ENCODE data around the gene SLC28A2. TPM values are rescaled to one million over a fixed set of nuclear protein-coding genes. Genes with fewer than 3 reads are reported as not detected.

SLC28A2 gene
- polyA plus RNA-seq, 3 donors from 2014 or later, result not detected

DNA sequence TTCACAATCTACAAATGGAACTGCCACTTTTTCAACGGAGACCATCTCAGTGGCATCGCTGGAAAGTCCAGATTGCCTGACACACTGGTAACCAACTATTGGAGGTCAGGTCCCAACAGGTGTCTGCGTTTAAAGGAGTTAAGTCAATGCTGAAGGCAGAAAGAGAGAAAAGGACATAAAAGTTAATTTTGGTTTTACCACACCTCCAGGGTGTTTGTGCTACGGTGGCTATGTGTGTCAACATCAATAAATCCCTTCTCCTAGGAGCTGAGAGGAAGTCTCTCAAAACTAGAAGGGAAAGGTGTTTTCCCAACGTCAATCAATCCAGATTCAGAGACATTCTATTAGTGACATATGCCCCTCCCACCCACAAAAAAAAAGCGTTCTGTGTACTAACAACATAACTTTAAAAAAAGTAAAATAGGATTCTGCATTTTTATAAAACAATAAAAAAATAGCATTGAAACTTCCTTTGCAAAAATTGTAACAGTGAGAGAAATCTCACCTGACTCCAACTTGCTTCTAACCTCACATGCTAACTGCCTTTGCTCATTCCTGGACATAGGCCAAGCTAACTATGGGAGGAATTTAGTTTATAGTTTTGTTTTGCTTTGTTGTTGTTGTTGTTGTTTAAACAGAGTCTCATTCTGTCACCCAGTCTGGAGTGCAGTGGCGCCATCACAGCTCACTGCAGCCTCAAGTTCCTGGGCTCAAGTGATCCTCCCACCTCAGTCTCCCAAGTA is 67.6 kb downstream of the SLC28A2 start:
- H3K9me3 Mint-ChIP-seq, result no peaks in the 10 kb centered on the region
- peaks cover 3 to 6% of the 10 kb centered on the region in 2 donors for H3K4me1 Mint-ChIP-seq
- peaks cover 0 to 13% (median 2%) of the 10 kb centered on the region in 3 donors for H3K27me3 Mint-ChIP-seq (ENCODE audit: low read depth in 3 of 3)
- no peaks in the 10 kb centered on the region for H3K36me3 Mint-ChIP-seq
- H3K4me3 Mint-ChIP-seq, result no peak overlapping the region
- no peak for DNase-seq
- H3K27ac Mint-ChIP-seq, result no peak overlapping the region

DNA sequence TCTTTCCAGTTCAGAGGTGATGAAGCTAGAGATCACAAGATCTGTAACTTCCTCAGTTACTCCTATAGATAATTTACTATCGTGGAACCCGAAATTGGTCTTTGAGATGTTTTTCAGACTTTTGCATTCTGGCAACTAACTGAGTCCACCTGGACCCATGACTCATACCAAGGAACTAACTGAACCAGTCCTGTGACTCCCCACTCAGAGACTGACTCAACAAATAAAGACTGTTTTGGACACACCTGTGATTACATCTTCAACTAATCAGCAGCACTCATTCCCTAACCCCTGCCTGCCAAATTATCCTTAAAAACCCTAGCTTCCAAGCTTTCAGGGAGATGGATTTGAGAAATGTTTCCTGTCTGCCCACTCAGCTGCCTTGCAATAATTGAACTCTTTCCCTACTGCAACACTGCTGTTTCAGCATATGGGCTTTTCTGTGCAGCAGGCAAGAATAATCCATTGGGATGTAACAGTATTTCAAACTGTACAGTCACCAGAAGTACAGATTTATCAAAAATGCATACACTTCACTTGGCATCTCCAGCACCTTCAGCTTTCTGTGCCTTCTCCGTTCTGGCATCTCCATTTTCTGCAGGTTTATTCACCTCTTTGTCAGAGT is 68.7 kb downstream of the SLC28A2 start:
- Mint-ChIP-seq H3K9me3 (no peaks in the 10 kb centered on the region), H3K4me1 (no peaks in the 10 kb centered on the region), H3K27me3 (ENCODE audit: low read depth in 3 of 3) (peaks cover 0 to 13% (median 0%) of the 10 kb centered on the region in 3 donors), H3K27ac (no peak overlapping the region), H3K4me3 (no peak overlapping the region), H3K36me3 (no peaks in the 10 kb centered on the region)
- no peak for DNase-seq

DNA sequence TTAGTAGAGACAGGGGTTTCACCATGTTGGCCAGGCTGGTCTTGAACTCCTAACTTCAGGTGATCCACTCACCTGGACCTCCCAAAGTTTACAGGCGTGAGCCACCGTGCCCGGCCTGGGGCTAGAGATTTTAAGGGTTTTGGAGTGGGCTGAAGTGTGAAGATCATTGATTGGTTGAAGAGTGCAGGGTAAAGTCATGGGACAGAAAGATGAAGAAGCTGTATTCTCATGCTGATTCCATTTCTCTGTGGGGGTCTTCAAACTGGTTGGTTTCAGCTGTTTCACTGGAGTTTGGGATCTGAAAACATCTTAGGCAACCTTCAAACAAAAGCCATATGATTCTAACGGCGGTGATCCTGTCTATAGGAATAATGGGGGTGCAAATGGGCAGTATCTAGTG is 74.2 kb downstream of the SLC28A2 start:
- no peak for DNase-seq
- no peak overlapping the region for H3K27ac Mint-ChIP-seq
- no peaks in the 10 kb centered on the region for H3K9me3 Mint-ChIP-seq
- H3K27me3 Mint-ChIP-seq (ENCODE audit: low read depth in 3 of 3), result peaks cover 0 to 10% (median 8%) of the 10 kb centered on the region in 3 donors
- no peaks in the 10 kb centered on the region for H3K36me3 Mint-ChIP-seq
- no peaks in the 10 kb centered on the region for H3K4me1 Mint-ChIP-seq
- H3K4me3 Mint-ChIP-seq, result no peak overlapping the region

DNA sequence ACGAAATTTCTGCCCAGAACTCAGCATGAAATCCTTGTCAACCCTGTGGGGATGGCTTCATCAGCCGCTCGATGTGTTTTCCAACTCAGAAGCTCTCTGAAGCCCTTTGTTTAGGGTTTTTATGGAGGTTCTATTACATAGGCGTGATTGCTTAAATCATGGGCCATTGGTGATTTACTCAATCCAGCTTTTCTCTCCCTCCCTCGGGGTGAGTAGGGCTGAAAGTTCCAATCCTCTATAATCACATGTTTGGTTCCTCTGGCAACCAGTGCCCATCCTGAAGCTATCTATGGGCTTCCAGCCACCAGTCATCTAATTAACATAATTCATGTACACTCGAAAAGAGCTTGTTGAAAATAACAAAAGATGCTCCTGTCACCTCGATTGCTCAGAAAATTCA is 74.7 kb downstream of the SLC28A2 start:
- no peak for DNase-seq
- Mint-ChIP-seq H3K4me3 (no peak overlapping the region), H3K9me3 (no peaks in the 10 kb centered on the region), H3K4me1 (no peaks in the 10 kb centered on the region), H3K36me3 (no peaks in the 10 kb centered on the region), H3K27me3 (ENCODE audit: low read depth in 3 of 3) (peaks cover 0 to 10% (median 8%) of the 10 kb centered on the region in 3 donors), H3K27ac (no peak overlapping the region)

Other genes starting within 250 kb of the SLC28A2 start
- 1 to 10 TPM in 2 of 3 donors, under 1 TPM in 1; 0.84 to 6.1 (median 5.8) TPM for gene SORD, start 229.0 kb upstream of the SLC28A2 start, polyA plus RNA-seq
- not detected for gene DUOX2, start 138.1 kb upstream of the SLC28A2 start, polyA plus RNA-seq
- gene DUOXA2, start 137.9 kb upstream of the SLC28A2 start, polyA plus RNA-seq, result not detected
- gene DUOXA1, start 122.4 kb upstream of the SLC28A2 start, polyA plus RNA-seq, result not detected
- 1 to 10 TPM in 1 of 3 donors, under 1 TPM in 2; 0.32 to 3.4 (median 0.43) TPM for gene DUOX1, start 122.2 kb upstream of the SLC28A2 start, polyA plus RNA-seq
- gene SHF, start 64.3 kb upstream of the SLC28A2 start, polyA plus RNA-seq, result 1 to 10 TPM in 2 of 3 donors, under 1 TPM in 1; 0.76 to 2.0 (median 1.9) TPM
- gene GATM, start 126.3 kb downstream of the SLC28A2 start, polyA plus RNA-seq, result 1 to 10 TPM in 1 of 3 donors, under 1 TPM in 2; 0.27 to 1.2 (median 0.54) TPM